Measurements from ENCODE around the gene GMEB2.

DNA sequence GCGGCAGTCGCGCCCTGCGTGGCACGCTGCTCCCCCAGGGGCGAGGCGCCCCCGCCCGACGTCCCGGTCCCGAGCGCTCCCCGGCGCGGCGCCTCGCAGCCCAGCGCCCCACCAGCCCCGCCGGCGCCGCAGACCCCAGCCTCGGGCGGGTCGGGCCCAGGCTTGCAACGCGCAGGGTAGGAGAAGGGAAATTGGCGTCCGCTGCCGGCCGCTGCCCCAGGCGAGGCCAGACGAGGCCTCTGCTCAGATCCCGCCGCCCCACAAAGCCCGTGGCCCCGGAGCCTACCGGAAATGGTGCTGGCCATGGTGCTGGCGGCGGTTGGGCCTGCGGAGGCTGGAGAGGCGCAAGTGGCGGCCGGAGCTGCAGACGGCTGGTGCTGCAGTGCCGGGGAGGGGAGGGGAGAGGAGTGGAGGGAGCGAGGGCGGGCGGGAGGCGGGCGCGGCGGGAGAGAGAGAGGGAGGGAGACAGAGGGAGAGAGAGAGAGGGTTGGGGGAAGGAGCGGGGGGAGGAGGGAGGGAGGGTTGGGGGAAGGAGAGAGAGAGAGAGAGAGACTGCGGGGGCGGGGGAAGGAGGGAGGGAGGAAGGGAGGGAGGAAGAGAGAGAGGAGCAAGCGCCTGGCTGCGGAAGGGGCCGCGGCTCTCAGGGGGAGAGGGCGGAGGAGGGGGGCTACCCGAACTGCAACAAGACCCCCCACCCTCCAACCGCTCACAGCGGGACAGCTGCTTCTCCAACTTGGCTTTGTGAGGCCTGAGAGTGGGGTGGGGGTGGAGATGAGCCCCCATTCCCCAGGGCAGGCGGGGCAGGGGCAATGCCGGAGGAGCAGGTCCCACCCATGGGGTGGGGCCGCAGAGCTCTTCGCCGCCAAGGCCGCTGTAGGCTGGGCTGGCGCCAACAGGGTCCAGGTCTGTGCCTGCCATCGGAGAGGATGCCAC is 26.4 kb upstream of the GMEB2 start, which contains the start of gene STMN3:
- TF ChIP-seq CTCF (IDR thresholded peaks at IDR 0.05) (no peak), RAD21 (IDR thresholded peaks at IDR 0.05; ENCODE audit: low read length) (no peak), MAX (IDR thresholded peaks at IDR 0.05; ENCODE audit: low read depth) (peak; percentile 70), MEF2A (IDR thresholded peaks at IDR 0.05; ENCODE audit: borderline replicate concordance, low read depth) (no peak), EZH2phosphoT487 (IDR thresholded peaks at IDR 0.05; ENCODE audit: borderline replicate concordance, low read depth) (no peak), RXRA (IDR thresholded peaks at IDR 0.05; ENCODE audit: borderline replicate concordance, low read depth) (no peak), IRF3 (IDR thresholded peaks at IDR 0.05; ENCODE audit: low read depth, low read length) (no peak), GABPA (IDR thresholded peaks at IDR 0.05; ENCODE audit: low read depth) (peak; percentile 32; the same call in 1 of the 2 replicates), POLR2AphosphoS5 (IDR thresholded peaks at IDR 0.05; ENCODE audit: low read depth, low read length) (0 out of 2 replicates have a peak, but pooled peaks have one; percentile 28), SMC3 (IDR thresholded peaks at IDR 0.05; ENCODE audit: low read depth, low read length) (no peak), RCOR1 (IDR thresholded peaks at IDR 0.05; ENCODE audit: low read length) (no peak; the same call in 1 of the 2 replicates), EP300 (IDR thresholded peaks at IDR 0.05; ENCODE audit: borderline replicate concordance in 1 of 2, low read depth in 1 of 2, low read length in 1 of 2) (no peak), USF1 (IDR thresholded peaks at IDR 0.05; ENCODE audit: borderline replicate concordance, low read depth) (no peak)
- TF ChIP-seq, protein P1, sequence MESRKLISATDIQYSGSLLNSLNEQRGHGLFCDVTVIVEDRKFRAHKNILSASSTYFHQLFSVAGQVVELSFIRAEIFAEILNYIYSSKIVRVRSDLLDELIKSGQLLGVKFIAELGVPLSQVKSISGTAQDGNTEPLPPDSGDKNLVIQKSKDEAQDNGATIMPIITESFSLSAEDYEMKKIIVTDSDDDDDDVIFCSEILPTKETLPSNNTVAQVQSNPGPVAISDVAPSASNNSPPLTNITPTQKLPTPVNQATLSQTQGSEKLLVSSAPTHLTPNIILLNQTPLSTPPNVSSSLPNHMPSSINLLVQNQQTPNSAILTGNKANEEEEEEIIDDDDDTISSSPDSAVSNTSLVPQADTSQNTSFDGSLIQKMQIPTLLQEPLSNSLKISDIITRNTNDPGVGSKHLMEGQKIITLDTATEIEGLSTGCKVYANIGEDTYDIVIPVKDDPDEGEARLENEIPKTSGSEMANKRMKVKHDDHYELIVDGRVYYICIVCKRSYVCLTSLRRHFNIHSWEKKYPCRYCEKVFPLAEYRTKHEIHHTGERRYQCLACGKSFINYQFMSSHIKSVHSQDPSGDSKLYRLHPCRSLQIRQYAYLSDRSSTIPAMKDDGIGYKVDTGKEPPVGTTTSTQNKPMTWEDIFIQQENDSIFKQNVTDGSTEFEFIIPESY (IDR thresholded peaks at IDR 0.05; ENCODE audit: borderline replicate concordance, low read depth): no peak
